Measurements from ENCODE around the gene TBX1. TPM values are rescaled to one million over a fixed set of nuclear protein-coding genes. Genes with fewer than 3 reads are reported as not detected.
"Not testable (repeated sequence)": the region's sequence is repeated elsewhere in the genome, so short reads cannot be mapped to it uniquely, and the experiment has no call there.

TBX1 gene
- total RNA-seq, 1 donor from 2014 or later, result 3.4 TPM

DNA sequence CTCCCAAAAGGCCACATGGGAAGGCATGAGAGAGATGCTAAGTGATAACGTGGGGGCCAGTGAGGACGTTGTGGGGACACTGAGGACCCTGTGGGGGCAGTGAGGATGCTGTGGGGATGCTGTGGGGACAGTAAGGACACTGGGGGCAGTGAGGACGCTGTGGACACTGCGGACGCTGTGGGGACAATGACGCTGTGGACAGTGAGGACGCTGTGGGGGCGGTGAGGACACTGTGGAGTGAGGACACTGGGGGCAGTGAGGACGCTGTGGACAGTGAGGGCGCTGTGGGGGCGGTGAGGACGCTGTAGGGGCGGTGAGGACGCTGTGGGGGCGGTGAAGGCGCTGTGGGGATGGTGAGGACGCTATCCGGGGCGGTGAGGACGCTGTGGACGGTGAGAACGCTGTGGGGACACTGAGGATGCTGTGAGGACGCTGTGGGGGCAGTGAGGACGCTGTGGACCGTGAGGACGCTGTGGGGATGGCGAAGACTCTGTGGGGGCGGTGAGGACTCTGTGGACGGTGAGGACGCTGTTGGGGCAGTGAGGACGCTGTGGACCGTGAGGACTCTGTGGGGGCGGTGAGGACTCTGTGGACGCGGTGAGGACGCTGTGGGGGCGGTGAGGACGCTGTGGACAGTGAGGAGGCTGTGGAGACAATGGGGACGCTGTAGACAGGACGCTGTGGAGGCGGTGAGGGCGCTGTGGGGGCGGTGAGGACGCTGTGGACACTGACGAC, 35.5 kb upstream of the TBX1 start:
- no peak for DNase-seq (ENCODE audit: extremely low spot score, unreplicated experiment)
- TF ChIP-seq, protein P1, sequence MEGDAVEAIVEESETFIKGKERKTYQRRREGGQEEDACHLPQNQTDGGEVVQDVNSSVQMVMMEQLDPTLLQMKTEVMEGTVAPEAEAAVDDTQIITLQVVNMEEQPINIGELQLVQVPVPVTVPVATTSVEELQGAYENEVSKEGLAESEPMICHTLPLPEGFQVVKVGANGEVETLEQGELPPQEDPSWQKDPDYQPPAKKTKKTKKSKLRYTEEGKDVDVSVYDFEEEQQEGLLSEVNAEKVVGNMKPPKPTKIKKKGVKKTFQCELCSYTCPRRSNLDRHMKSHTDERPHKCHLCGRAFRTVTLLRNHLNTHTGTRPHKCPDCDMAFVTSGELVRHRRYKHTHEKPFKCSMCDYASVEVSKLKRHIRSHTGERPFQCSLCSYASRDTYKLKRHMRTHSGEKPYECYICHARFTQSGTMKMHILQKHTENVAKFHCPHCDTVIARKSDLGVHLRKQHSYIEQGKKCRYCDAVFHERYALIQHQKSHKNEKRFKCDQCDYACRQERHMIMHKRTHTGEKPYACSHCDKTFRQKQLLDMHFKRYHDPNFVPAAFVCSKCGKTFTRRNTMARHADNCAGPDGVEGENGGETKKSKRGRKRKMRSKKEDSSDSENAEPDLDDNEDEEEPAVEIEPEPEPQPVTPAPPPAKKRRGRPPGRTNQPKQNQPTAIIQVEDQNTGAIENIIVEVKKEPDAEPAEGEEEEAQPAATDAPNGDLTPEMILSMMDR (conservative IDR thresholded peaks at IDR 0.05), result no peak
- H3K27ac Mint-ChIP-seq, result no peak overlapping the region
- H3K27me3 Mint-ChIP-seq, result peaks cover 78% of the 10 kb centered on the region
- no peaks in the 10 kb centered on the region for H3K4me1 Mint-ChIP-seq (ENCODE audit: unreplicated experiment)
- H3K4me3 Mint-ChIP-seq, result peak overlapping the region; percentile 71
- H3K36me3 Mint-ChIP-seq, result peaks cover 13% of the 10 kb centered on the region
- no peaks in the 10 kb centered on the region for H3K9me3 Mint-ChIP-seq

DNA sequence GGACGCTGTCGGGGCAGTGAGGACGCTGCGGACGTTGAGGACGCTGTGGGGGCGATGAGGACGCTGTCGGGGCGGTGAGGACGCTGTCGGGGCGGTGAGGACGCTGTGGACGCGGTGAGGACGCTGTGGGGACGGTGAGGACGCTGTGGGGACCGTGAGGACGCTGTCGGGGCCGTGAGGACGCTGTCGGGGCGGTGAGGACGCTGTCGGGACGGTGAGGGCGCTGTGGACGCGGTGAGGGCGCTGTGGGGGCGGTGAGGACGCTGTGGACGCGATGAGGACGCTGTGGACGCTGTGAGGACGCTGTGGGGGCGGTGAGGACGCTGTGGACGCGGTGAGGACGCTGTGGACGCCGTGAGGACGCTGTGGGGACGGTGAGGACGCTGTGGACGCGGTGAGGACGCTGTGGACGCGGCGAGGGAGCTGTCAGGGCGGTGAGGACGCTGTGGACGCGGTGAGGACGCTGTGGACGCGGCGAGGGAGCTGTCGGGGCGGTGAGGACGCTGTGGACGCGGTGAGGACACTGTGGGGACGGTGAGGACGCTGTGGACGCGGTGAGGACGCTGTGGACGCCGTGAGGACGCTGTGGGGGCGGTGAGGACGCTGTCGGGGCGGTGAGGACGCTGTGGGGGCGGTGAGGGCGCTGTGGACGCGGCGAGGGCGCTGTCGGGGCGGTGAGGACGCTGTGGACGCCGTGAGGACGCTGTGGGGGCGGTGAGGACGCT, 34.4 kb upstream of the TBX1 start:
- peaks cover 73% of the 10 kb centered on the region for H3K27me3 Mint-ChIP-seq
- not testable (repeated sequence) for H3K4me1 Mint-ChIP-seq (ENCODE audit: unreplicated experiment); H3K4me3 Mint-ChIP-seq; H3K27ac Mint-ChIP-seq; H3K9me3 Mint-ChIP-seq; DNase-seq (ENCODE audit: extremely low spot score, unreplicated experiment); H3K36me3 Mint-ChIP-seq

DNA sequence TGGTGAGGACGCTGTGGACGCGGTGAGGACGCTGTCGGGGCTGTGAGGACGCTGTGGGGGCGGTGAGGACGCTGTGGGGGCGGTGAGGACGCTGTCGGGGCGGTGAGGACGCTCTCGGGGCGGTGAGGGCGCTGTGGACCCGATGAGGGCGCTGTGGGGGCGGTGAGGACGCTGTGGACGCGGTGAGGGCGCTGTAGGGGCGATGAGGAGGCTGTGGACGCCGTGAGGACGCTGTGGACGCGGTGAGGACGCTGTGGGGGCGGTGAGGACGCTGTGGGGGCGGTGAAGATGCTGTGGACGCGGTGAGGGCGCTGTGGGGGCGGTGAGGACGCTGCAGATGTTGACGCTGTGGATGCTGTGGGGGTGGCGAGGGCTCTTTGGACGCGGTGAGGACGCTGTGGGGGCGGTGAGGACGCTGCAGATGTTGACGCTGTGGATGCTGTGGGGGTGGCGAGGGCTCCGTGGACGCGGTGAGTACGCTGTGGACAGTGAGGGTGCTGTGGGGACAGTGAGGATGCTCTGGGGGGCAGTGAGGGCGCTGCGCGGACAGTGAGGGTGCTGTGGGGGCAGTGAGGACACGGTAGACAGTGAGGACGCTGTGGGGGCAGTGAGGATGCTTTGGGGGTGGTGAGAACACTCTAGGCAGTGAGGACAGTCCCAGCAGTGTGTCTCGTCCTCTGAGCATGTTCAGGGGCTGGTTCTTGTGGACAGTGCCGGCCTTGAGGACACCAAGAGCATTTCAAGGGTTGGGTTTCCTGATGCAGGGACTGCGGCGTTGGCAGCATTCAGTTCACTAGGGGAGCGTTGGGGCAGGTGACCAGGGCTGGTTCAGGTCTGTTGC, 33.0 kb upstream of the TBX1 start:
- TF ChIP-seq, protein P1 (conservative IDR thresholded peaks at IDR 0.05), result no peak
- H3K9me3 Mint-ChIP-seq, result no peaks in the 10 kb centered on the region
- no peaks in the 10 kb centered on the region for H3K4me1 Mint-ChIP-seq (ENCODE audit: unreplicated experiment)
- DNase-seq (ENCODE audit: extremely low spot score, unreplicated experiment), result no peak
- no peaks in the 10 kb centered on the region for H3K36me3 Mint-ChIP-seq
- H3K4me3 Mint-ChIP-seq, result peak overlapping the region; percentile 22
- H3K27me3 Mint-ChIP-seq, result peaks cover 65% of the 10 kb centered on the region
- no peak overlapping the region for H3K27ac Mint-ChIP-seq

DNA sequence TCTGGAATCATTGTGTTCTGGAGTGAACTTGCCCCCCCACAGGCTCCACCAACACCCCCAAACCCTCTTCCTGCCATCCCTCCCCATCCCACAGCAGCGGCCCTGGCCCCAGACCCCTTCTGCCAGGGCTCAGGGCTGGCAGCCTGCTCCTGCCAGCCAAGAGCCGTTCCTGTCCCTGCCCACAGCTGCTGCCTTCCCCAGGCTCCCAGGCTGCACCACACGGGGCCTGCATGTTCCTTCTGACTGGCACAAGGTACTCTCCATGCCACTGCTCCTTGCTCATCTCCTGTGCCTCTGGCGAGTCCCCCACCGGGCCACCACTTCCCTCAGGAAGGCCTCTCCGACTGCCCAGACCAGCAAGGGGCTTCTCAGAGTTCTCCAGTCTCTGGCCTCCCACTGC, 32.3 kb upstream of the TBX1 start:
- TF ChIP-seq, protein P1 (conservative IDR thresholded peaks at IDR 0.05), result no peak
- Mint-ChIP-seq H3K36me3 (no peaks in the 10 kb centered on the region), H3K4me3 (no peak overlapping the region), H3K27me3 (peaks cover 57% of the 10 kb centered on the region), H3K9me3 (no peaks in the 10 kb centered on the region), H3K27ac (no peak overlapping the region), H3K4me1 (ENCODE audit: unreplicated experiment) (no peaks in the 10 kb centered on the region)
- no peak for DNase-seq (ENCODE audit: extremely low spot score, unreplicated experiment)

DNA sequence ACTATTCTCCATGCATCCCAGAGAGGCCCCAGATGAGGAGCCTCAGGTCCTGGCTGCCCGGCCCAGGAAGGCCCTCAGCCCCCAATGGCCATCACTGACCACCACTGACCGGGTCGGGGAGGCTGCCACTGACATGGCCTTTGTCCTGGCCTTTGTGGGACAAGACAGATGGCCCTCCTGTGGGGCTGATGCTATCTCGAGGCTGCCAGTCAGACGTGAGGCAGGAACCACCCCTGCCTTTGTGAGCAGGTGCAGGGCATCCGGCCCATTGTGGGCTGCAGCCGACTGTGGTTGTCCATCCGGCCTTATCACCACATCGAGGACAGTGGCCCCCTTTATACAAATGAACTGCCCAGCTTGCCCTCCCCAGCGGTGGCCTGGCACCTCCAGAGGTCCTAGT, 31.7 kb upstream of the TBX1 start:
- Mint-ChIP-seq H3K27ac (no peak overlapping the region), H3K36me3 (no peaks in the 10 kb centered on the region), H3K9me3 (no peaks in the 10 kb centered on the region), H3K4me3 (no peak overlapping the region), H3K27me3 (peaks cover 54% of the 10 kb centered on the region), H3K4me1 (ENCODE audit: unreplicated experiment) (no peaks in the 10 kb centered on the region)
- DNase-seq (ENCODE audit: extremely low spot score, unreplicated experiment), result no peak
- TF ChIP-seq, protein P1 (conservative IDR thresholded peaks at IDR 0.05), result no peak
